GM19043 (cell line): ENCODE measurements around the gene NUDT12.

Experiments used
- ATAC-seq: cut with Tn5 transposase; IDR thresholded peaks from one replicate; pipeline ENCODE4 v1.9.1; 2021; ENCODE audit warnings: low read depth; ENCODE audit not compliant: unreplicated experiment

Gene NUDT12

GRCh38 chr5:103541569-103541968 lies 21.0 kb downstream of the NUDT12 start:
- ATAC-seq, result no peak

- ATAC-seq, result no peak
Observed at GRCh38 chr5:103541114-103541513, 21.5 kb downstream of the NUDT12 start.

GRCh38 chr5:103539376-103540330 lies 22.9 kb downstream of the NUDT12 start:
- no peak for ATAC-seq

GRCh38 chr5:103532086-103532734 lies 30.4 kb downstream of the NUDT12 start:
- no peak for ATAC-seq

GRCh38 chr5:103526164-103526915 lies 36.2 kb downstream of the NUDT12 start:
- ATAC-seq, result no peak

GRCh38 chr5:103525361-103525760 lies 37.2 kb downstream of the NUDT12 start:
- no peak for ATAC-seq

GRCh38 chr5:103523319-103523718 lies 39.3 kb downstream of the NUDT12 start:
- no peak for ATAC-seq

GRCh38 chr5:103522586-103522985 lies 40.0 kb downstream of the NUDT12 start:
- no peak for ATAC-seq

- ATAC-seq, result no peak
Observed at GRCh38 chr5:103519550-103519949, 43.0 kb downstream of the NUDT12 start.

- ATAC-seq, result no peak
Observed at GRCh38 chr5:103514371-103514770, 48.2 kb downstream of the NUDT12 start.

GRCh38 chr5:103513701-103514100 lies 48.9 kb downstream of the NUDT12 start:
- ATAC-seq, result no peak

GRCh38 chr5:103512500-103512899 lies 50.1 kb downstream of the NUDT12 start:
- no peak for ATAC-seq

GRCh38 chr5:103511554-103511885 lies 51.1 kb downstream of the NUDT12 start:
- ATAC-seq, result no peak

- ATAC-seq, result no peak
Observed at GRCh38 chr5:103510851-103511553, 51.6 kb downstream of the NUDT12 start.

GRCh38 chr5:103505581-103506305 lies 56.8 kb downstream of the NUDT12 start:
- ATAC-seq, result no peak

- ATAC-seq, result no peak
Observed at GRCh38 chr5:103503066-103503465, 59.5 kb downstream of the NUDT12 start.

GRCh38 chr5:103502662-103503061 lies 59.9 kb downstream of the NUDT12 start:
- ATAC-seq, result no peak
